Caco-2 (cell line): Measurements from ENCODE around the gene E2F1. TPM values are rescaled to one million over a fixed set of nuclear protein-coding genes. Genes with fewer than 3 reads are reported as not detected.

Experiments
- BruUV-seq: library from RNA; stranded (reverse); fragments of 400-500 nt; replicated peaks from 2 replicates; lab custom pipeline; 2021; lab: Mats Ljungman, UMichigan
- CTCF ChIA-PET: fragments of 300-600 bp; sonication (Branson Sonifier 250); formaldehyde crosslinking; loops from one replicate; lab custom pipeline; 2022; ENCODE audit warnings: antibody characterized with exemption; lab: Charles Lee
- POLR2A ChIA-PET: fragments of 300-600 bp; sonication (Branson Sonifier 250); formaldehyde crosslinking; loops from one replicate; lab custom pipeline; 2022; ENCODE audit warnings: antibody characterized with exemption; lab: Charles Lee
- DNase-seq, 2 experiments: peaks; one replicate each; pipeline versions ENCODE4 v3.0.0 to v3.0.0-alpha.2; 2020 to 2022
- H3K27me3 ChIP-seq: replicated peaks from 2 replicates; pipeline ENCODE4 v1.6.0; 2011; ENCODE audit warnings: low read length; ENCODE audit not compliant: control insufficient read depth, insufficient read depth
- H3K36me3 ChIP-seq: 2 replicates; pipeline ENCODE4 v1.5.1; 2011; ENCODE audit warnings: low read length; ENCODE audit not compliant: control insufficient read depth, insufficient read depth
- H3K4me1 ChIP-seq: fragments of 250-450 bp; sonication (Bioruptor Pico); 2 replicates; pipeline ENCODE4 v1.5.1; 2020; ENCODE audit warnings: mild to moderate bottlenecking
- H3K4me3 ChIP-seq: 2 replicates; pipeline ENCODE4 v1.5.1; 2011; ENCODE audit warnings: low read depth, mild to moderate bottlenecking, control low read depth, low read length
- H3K9me3 ChIP-seq: fragments of 250-450 bp; sonication (Bioruptor Pico); 2 replicates; pipeline ENCODE4 v1.5.1; 2020; ENCODE audit warnings: mild to moderate bottlenecking, moderate library complexity
- H3K27ac Mint-ChIP-seq: one replicate; pipeline ENCODE4 v1.8.0; 2022; ENCODE audit warnings: mixed read lengths; ENCODE audit not compliant: unreplicated experiment
- H3K27me3 Mint-ChIP-seq: one replicate; pipeline ENCODE4 v1.8.0; 2022; ENCODE audit warnings: mixed read lengths; ENCODE audit not compliant: insufficient read depth, unreplicated experiment
- H3K36me3 Mint-ChIP-seq: one replicate; pipeline ENCODE4 v1.8.0; 2022; ENCODE audit warnings: mild to moderate bottlenecking, mixed read lengths; ENCODE audit not compliant: insufficient read depth, unreplicated experiment
- H3K4me1 Mint-ChIP-seq: one replicate; pipeline ENCODE4 v1.8.0; 2022; ENCODE audit warnings: low read depth, mixed read lengths; ENCODE audit not compliant: unreplicated experiment
- H3K4me3 Mint-ChIP-seq: one replicate; pipeline ENCODE4 v1.8.0; 2022; ENCODE audit warnings: mild to moderate bottlenecking, moderate library complexity, mixed read lengths; ENCODE audit not compliant: unreplicated experiment
- H3K9me3 Mint-ChIP-seq: one replicate; pipeline ENCODE4 v1.8.0; 2022; ENCODE audit warnings: mixed read lengths; ENCODE audit not compliant: unreplicated experiment
- intact Hi-C: fragments of 100-400 bp; cut with micrococcal nuclease; formaldehyde crosslinking; loops from one replicate; pipeline ENCODE4 v1.10.0; 2022; ENCODE audit not compliant: unreplicated experiment
- total RNA-seq: library from RNA; stranded (reverse); gene quantifications from 2 replicates; pipeline ENCODE4 v1.2.3, GENCODE V29; 2022
- TF ChIP-seq, protein P1 (sequence below), 2 experiments: fragments of 200-600 bp in 1 of 2; IDR thresholded peaks; 1 replicate in 1 of 2; 2 replicates in 1 of 2; pipeline versions ENCODE4 v1.5.1 to v1.8.0; 2011 to 2022; ENCODE audit warnings: antibody characterized with exemption in 1 of 2, control low read depth in 1 of 2, inconsistent platforms in 1 of 2, low read depth in 1 of 2, low read length in 1 of 2, mild to moderate bottlenecking in 1 of 2, moderate library complexity in 1 of 2; ENCODE audit not compliant: insufficient read depth in 1 of 2, severe bottlenecking in 1 of 2, unreplicated experiment in 1 of 2

The E2F1 gene
- total RNA-seq, 1 experiment from 2014 or later = 74.7 TPM

DNA sequence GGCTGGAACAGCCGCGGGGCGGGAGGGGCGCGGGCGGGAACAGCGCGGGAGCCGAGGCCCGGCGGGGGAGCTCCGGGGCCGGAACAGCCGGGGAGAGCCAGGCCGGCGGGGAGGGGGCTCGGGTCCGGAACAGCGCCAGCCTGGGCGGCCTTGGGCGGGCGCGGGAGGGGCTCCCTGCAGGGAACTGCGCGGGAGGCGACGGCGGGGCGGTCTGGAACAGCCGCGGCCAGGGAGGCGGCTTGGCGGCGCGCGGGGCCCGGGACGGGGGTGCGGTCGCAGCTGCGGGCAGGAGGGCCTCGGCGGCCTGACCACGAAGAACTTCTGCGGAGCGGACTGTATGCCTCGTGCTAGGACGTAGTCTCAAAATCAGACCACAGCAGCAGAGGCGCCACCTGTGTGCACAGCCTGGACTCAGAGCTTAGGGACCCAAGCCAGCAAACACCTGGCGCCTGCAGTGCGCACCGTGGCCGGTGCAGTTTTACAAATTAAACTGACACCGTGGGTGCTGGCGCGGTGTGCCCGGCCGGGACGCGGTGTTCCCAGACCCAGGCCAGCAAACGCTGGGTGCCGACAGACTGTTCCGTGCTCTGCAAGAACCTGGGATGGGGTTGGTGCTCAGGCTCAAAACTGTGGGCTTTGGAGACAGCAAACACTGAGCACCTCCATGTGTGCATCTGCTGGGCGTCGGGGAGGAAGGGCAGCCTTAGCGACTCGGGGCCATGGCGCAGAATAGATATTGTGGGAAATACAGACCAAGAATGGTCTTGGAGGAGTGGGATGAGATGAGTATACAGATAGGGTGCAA is 46.2 kb upstream of the E2F1 start:
- CTCF ChIA-PET = interaction anchor here (0.6 to 3.5 kb wide), 19 partner anchors 9 to 380 kb away, joined by 3 to 39 read pairs (median 4); partner anchors contain the start of genes ACTL10, CBFA2T2, CHMP4B and EIF2S2
- peaks cover 19% of the 10 kb centered on the region for H3K9me3 Mint-ChIP-seq
- intact Hi-C loops = loop anchor here (1.0 to 5.0 kb wide), 6 partner anchors 46 to 290 kb away; partner anchors contain the start of genes ACTL10, CHMP4B, E2F1 and RALY
- Histone ChIP-seq H3K9me3 (peaks cover 23% of the 10 kb centered on the region), H3K27me3 (no peaks in the 10 kb centered on the region), H3K4me3 (peak overlapping the region; percentile 72), H3K4me1 (peaks cover 23% of the 10 kb centered on the region), H3K36me3 (no peaks in the 10 kb centered on the region)
- TSS peak; percentile 75 for BruUV-seq
- DNase-seq = peak; percentile 96 to 100
- POLR2A ChIA-PET = interaction anchor here (0.5 to 3.1 kb wide), 16 partner anchors 12 to 380 kb away, joined by 3 to 26 read pairs (median 5); partner anchors contain the start of genes ACTL10, CBFA2T2, CHMP4B and EIF2S2
- peak overlapping the region; percentile 88 for H3K27ac Mint-ChIP-seq
- TF ChIP-seq, protein P1, sequence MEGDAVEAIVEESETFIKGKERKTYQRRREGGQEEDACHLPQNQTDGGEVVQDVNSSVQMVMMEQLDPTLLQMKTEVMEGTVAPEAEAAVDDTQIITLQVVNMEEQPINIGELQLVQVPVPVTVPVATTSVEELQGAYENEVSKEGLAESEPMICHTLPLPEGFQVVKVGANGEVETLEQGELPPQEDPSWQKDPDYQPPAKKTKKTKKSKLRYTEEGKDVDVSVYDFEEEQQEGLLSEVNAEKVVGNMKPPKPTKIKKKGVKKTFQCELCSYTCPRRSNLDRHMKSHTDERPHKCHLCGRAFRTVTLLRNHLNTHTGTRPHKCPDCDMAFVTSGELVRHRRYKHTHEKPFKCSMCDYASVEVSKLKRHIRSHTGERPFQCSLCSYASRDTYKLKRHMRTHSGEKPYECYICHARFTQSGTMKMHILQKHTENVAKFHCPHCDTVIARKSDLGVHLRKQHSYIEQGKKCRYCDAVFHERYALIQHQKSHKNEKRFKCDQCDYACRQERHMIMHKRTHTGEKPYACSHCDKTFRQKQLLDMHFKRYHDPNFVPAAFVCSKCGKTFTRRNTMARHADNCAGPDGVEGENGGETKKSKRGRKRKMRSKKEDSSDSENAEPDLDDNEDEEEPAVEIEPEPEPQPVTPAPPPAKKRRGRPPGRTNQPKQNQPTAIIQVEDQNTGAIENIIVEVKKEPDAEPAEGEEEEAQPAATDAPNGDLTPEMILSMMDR (IDR thresholded peaks at IDR 0.05; ENCODE audit: insufficient read depth in 1 of 2, low read depth in 1 of 2, low read length in 1 of 2, severe bottlenecking in 1 of 2, unreplicated experiment in 1 of 2) = peak; percentile 2 to 4
- no peaks in the 10 kb centered on the region for H3K27me3 Mint-ChIP-seq
- H3K4me3 Mint-ChIP-seq = peak overlapping the region; percentile 94
- peaks cover 27% of the 10 kb centered on the region for H3K4me1 Mint-ChIP-seq
- H3K36me3 Mint-ChIP-seq = peaks cover 32% of the 10 kb centered on the region

DNA sequence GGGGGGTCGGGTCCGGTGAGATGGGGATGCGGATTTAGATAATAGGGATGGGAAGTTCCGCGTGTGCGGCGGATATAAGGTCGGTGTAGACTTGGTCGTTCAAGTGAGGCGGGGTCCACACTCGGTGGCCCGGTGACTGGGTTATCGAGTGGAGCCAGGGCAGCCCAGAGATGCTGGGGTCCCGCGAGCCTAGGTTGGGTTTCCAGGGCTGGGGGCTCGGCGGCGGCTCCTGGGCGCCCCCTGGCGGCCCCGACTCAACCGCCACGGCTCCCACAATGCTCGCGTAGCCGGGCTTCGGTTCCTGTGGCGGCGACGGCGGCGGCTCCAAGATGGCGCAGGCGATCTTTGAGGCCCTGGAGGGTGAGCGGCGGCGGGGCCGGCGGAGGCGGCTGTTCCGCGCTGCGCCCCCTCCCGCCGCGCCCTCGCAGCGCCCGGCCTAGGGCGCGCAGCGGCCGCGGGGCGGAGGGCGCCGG is 45.5 kb upstream of the E2F1 start, which contains the start of gene ZNF341:
Gene ZNF341 (plus strand): TSS at position 304 of the 473 bp plus-strand sequence. CDS start 26 bp downstream, at position 330.
- peaks cover 23% of the 10 kb centered on the region for H3K4me1 ChIP-seq
- TF ChIP-seq, protein P1 (IDR thresholded peaks at IDR 0.05; ENCODE audit: insufficient read depth in 1 of 2, low read depth in 1 of 2, low read length in 1 of 2, severe bottlenecking in 1 of 2, unreplicated experiment in 1 of 2) = peak; percentile 96 to 99
- H3K27me3 ChIP-seq = no peaks in the 10 kb centered on the region
- Mint-ChIP-seq H3K36me3 (peaks cover 28% of the 10 kb centered on the region), H3K27ac (peak within 1 kb of the TSS; percentile 88), H3K4me1 (peaks cover 27% of the 10 kb centered on the region), H3K9me3 (peaks cover 14% of the 10 kb centered on the region), H3K4me3 (peak within 1 kb of the TSS; percentile 94), H3K27me3 (no peaks in the 10 kb centered on the region)
- no peaks in the 10 kb centered on the region for H3K36me3 ChIP-seq
- peak within 1 kb of the TSS; percentile 72 for H3K4me3 ChIP-seq
- POLR2A ChIA-PET = interaction anchor here (0.9 to 3.1 kb wide), 10 partner anchors 12 to 381 kb away, joined by 3 to 26 read pairs (median 7); partner anchors contain the start of genes ACTL10, CBFA2T2, CHMP4B and EIF2S2
- intact Hi-C loops = loop anchor here (1.0 to 5.0 kb wide), 8 partner anchors 11 to 289 kb away; partner anchors contain the start of genes ACTL10, CHMP4B, E2F1 and NECAB3
- CTCF ChIA-PET = interaction anchor here (0.6 to 3.5 kb wide), 12 partner anchors 8 to 381 kb away, joined by 3 to 39 read pairs (median 4); partner anchors contain the start of genes CHMP4B, EIF2S2 and PXMP4
- BruUV-seq = TSS peak; percentile 34
- peaks cover 16% of the 10 kb centered on the region for H3K9me3 ChIP-seq
- peak in 1 of 2 experiments; percentile 97 for DNase-seq
